Measurements from ENCODE around the gene LUC7L3.

DNA sequence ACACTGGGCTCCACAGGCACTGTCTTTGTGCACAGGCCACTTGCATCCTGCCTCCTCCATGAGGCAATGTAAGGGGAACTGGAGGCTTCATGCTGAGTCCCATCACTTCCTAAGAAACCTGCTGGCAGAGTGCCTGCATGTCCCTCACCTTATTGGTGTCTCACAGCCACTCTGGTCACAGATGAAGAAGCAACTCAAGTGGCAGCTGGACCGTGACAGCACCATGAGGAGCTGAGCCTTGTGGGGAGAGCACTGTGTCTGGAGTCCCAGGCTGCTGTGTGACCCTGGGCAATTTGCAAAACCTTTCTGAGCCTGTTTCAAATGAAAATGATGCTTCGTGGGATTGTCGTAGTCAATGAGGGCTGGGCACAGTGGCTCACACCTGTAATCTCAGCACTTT, 31.2 kb upstream of the LUC7L3 start:
- TF ChIP-seq, protein P1, sequence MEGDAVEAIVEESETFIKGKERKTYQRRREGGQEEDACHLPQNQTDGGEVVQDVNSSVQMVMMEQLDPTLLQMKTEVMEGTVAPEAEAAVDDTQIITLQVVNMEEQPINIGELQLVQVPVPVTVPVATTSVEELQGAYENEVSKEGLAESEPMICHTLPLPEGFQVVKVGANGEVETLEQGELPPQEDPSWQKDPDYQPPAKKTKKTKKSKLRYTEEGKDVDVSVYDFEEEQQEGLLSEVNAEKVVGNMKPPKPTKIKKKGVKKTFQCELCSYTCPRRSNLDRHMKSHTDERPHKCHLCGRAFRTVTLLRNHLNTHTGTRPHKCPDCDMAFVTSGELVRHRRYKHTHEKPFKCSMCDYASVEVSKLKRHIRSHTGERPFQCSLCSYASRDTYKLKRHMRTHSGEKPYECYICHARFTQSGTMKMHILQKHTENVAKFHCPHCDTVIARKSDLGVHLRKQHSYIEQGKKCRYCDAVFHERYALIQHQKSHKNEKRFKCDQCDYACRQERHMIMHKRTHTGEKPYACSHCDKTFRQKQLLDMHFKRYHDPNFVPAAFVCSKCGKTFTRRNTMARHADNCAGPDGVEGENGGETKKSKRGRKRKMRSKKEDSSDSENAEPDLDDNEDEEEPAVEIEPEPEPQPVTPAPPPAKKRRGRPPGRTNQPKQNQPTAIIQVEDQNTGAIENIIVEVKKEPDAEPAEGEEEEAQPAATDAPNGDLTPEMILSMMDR (IDR thresholded peaks at IDR 0.05; ENCODE audit: insufficient read depth, low read length, poor library complexity, severe bottlenecking), result no peak
- TF ChIP-seq EZH2phosphoT487 (conservative IDR thresholded peaks at IDR 0.05; ENCODE audit: low read length), result no peak

All from SU-DHL-6 (cell line).